GM19455 (cell line): ENCODE results near the gene PLA2G15.
"Not testable (repeated sequence)": the region's sequence is repeated elsewhere in the genome, so short reads cannot be mapped to it uniquely, and the experiment has no call there.

ENCODE experiments used
- ATAC-seq: cut with Tn5 transposase; IDR thresholded peaks from one replicate; pipeline ENCODE4 v1.9.1; 2021; ENCODE audit not compliant: unreplicated experiment

The PLA2G15 gene

GRCh38 chr16:68275611-68276191 is 30.5 kb downstream of the PLA2G15 start:
- ATAC-seq = no peak

- ATAC-seq = no peak
Measured at GRCh38 chr16:68276223-68276622, 31.1 kb downstream of the PLA2G15 start.

GRCh38 chr16:68279726-68280558 is 34.8 kb downstream of the PLA2G15 start:
- ATAC-seq = no peak

GRCh38 chr16:68281368-68282063 is 36.3 kb downstream of the PLA2G15 start:
- ATAC-seq = no peak

- ATAC-seq = no peak
Measured at GRCh38 chr16:68282064-68282452, 36.9 kb downstream of the PLA2G15 start.

- ATAC-seq = no peak
Measured at GRCh38 chr16:68283346-68283745, 38.2 kb downstream of the PLA2G15 start.

- ATAC-seq = no peak
Measured at GRCh38 chr16:68283801-68284598, 38.8 kb downstream of the PLA2G15 start.

GRCh38 chr16:68284847-68285246 is 39.7 kb downstream of the PLA2G15 start:
- ATAC-seq = no peak

- no peak for ATAC-seq
Measured at GRCh38 chr16:68285683-68286082, 40.5 kb downstream of the PLA2G15 start.

GRCh38 chr16:68286153-68287074 is 41.2 kb downstream of the PLA2G15 start:
- no peak for ATAC-seq

GRCh38 chr16:68287276-68288251 is 42.4 kb downstream of the PLA2G15 start:
- no peak for ATAC-seq

GRCh38 chr16:68288252-68288650 is 43.1 kb downstream of the PLA2G15 start:
- ATAC-seq = no peak

- ATAC-seq = not testable (repeated sequence)
Measured at GRCh38 chr16:68288796-68289195, 43.6 kb downstream of the PLA2G15 start.

- ATAC-seq = peak; percentile 10
Measured at GRCh38 chr16:68289202-68289601, 44.0 kb downstream of the PLA2G15 start.

- peak; percentile 78 for ATAC-seq
Measured at GRCh38 chr16:68289621-68290329, 44.6 kb downstream of the PLA2G15 start.

- no peak for ATAC-seq
Measured at GRCh38 chr16:68290450-68290849, 45.3 kb downstream of the PLA2G15 start.

- ATAC-seq = no peak
Measured at GRCh38 chr16:68291227-68291626, 46.1 kb downstream of the PLA2G15 start.

- no peak for ATAC-seq
Measured at GRCh38 chr16:68292425-68292824, 47.3 kb downstream of the PLA2G15 start.
